A549 treated with AZD2906 at 1 μM for 4 hours (cell line): Measurements from ENCODE around the gene NANP. TPM values are rescaled to one million over a fixed set of nuclear protein-coding genes. Genes with fewer than 3 reads are reported as not detected.

Experiments used
- total RNA-seq: library from RNA; stranded (reverse); fragments of 200-300 nt; extraction: Qiagen RNA extraction; gene quantifications from 5 replicates; pipeline ENCODE4 v1.2.3, GENCODE V29; 2022

The NANP gene, protein sequence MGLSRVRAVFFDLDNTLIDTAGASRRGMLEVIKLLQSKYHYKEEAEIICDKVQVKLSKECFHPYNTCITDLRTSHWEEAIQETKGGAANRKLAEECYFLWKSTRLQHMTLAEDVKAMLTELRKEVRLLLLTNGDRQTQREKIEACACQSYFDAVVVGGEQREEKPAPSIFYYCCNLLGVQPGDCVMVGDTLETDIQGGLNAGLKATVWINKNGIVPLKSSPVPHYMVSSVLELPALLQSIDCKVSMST
- total RNA-seq: 6.2 to 8.7 TPM (median 7.3 TPM) in 5 replicates

DNA sequence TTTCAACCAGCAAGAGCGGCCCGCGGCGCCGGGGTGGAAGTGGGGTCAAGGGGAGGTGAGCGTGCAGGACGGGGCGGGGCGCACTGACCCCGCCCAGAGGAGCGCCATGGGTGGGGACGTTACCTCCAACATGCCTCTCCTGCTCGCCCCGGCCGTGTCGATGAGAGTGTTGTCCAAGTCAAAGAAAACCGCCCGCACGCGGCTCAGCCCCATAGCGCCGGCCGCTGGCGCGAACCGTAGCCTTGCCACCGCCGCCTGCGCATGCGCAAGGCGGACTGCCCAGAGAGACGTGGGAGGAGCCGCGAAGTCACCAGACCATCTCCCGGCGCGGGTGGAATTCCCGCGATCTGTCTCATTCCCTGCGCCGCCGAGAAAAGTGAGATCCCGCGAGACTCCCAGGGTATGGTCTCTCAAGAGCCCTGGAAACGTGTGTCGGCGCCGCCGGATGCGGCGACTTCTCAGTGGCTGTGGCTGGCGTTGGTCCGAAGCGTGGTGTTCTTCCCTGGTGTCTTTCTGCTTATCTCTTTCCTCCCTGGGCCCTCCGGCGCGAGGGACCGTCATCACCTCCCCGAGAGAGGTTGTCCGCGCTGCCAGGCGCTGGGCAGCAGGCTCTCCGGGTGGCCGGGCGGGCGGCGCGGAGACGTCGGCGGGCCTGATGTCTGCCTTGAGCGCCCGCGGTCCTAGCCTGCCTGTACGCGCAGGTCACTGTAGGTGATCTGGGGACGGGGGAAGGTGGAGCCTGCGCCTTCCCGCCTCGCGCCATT lies at the start of gene NANP:
Gene NANP (minus strand): TSS at position 279 of the 764 bp plus-strand sequence. CDS start 66 bp downstream, at position 213.

DNA sequence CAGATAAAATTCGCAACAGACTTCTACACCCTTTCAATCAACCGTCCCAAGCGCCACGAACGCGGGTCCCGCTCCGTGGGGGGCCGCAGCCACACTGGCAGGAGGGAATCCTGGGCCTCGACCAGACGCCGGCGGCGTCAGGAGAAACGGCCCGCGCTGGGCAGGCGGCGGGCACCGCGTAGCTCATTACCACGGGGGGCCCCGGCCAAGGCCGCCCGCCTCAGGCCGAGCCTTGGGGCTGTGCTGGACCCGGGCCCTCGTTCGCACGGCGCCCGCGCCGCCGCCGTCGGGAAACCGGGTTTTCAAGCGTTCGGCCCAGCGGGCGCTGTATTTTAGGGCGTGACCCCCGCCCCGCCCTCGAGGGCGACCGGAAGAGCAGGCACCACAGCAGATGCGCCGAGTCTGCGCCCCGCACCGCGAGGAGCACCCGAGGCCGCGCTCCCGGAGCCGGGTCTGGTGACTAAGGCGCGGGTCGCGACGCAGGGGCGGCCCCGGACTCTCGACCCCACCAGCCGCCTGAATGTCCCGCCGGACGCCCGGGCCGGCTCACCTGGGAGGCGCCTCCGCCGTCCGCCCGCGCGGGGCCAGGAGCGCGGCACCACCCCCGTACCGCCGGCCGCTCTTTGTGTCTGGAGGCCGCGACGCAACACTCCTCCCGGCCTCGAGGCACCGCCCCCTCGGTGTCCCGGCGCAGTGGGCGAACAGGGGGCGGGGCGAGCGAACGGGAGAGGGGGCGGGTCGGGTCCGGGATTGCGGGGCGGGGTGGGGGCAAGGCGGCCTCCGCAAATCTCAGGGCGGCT lies 38.7 kb downstream of the NANP start, which contains the start of gene NINL:
Gene NINL (minus strand): TSS at position 627 of the 800 bp plus-strand sequence. CDS start 58,944 bp downstream, outside the sequence.

Other genes starting within 250 kb of the NANP start
- gene ABHD12, start 233.2 kb downstream of the NANP start, total RNA-seq: 110 to 164 TPM (median 158 TPM) in 5 replicates
- 30.0 to 36.5 TPM (median 33.5 TPM) in 5 replicates for gene GINS1, start 216.3 kb downstream of the NANP start, total RNA-seq
- 12.8 to 16.3 TPM (median 15.3 TPM) in 5 replicates for gene NINL, start 38.5 kb downstream of the NANP start, total RNA-seq
- gene ZNF337, start 72.8 kb upstream of the NANP start, total RNA-seq: 16.4 to 19.8 TPM (median 18.0 TPM) in 5 replicates